Activated T-cell treated with anti-CD3 and anti-CD28 coated beads for 4 hours (primary cell): ENCODE results near the gene LDLRAD4.

ENCODE experiments used
- DNase-seq: peaks from one replicate; pipeline ENCODE4 v3.0.0-alpha.2; 2020

Gene LDLRAD4

GRCh38 chr18:13357289-13357688 is 138.7 kb downstream of the LDLRAD4 start:
- no peak for DNase-seq

- DNase-seq: no peak
These were observed 140.7 kb downstream of the LDLRAD4 start for GRCh38 chr18:13359210-13359609.

- no peak for DNase-seq
These were observed 142.9 kb downstream of the LDLRAD4 start for GRCh38 chr18:13361431-13361830.

- no peak for DNase-seq
These were observed 143.5 kb downstream of the LDLRAD4 start for GRCh38 chr18:13362051-13362450.

- no peak for DNase-seq
These were observed 144.0 kb downstream of the LDLRAD4 start for GRCh38 chr18:13362607-13363006.

- DNase-seq: no peak
These were observed 144.8 kb downstream of the LDLRAD4 start for GRCh38 chr18:13363359-13363758.

- DNase-seq: no peak
These were observed 146.2 kb downstream of the LDLRAD4 start for GRCh38 chr18:13364721-13365205.

- no peak for DNase-seq
These were observed 147.6 kb downstream of the LDLRAD4 start for GRCh38 chr18:13366131-13366530.

GRCh38 chr18:13366541-13366940 is 148.0 kb downstream of the LDLRAD4 start:
- DNase-seq: no peak

GRCh38 chr18:13366962-13367892 is 148.7 kb downstream of the LDLRAD4 start:
- DNase-seq: no peak

- no peak for DNase-seq
These were observed 149.7 kb downstream of the LDLRAD4 start for GRCh38 chr18:13368080-13368813.

GRCh38 chr18:13369353-13369752 is 150.8 kb downstream of the LDLRAD4 start:
- DNase-seq: no peak

- DNase-seq: no peak
These were observed 151.4 kb downstream of the LDLRAD4 start for GRCh38 chr18:13369756-13370510.

- no peak for DNase-seq
These were observed 152.6 kb downstream of the LDLRAD4 start for GRCh38 chr18:13370995-13371625.

- DNase-seq: no peak
These were observed 153.3 kb downstream of the LDLRAD4 start for GRCh38 chr18:13371689-13372418.

- DNase-seq: no peak
These were observed 154.0 kb downstream of the LDLRAD4 start for GRCh38 chr18:13372531-13372951.

GRCh38 chr18:13374096-13374467 is 155.5 kb downstream of the LDLRAD4 start:
- no peak for DNase-seq

- DNase-seq: no peak
These were observed 156.1 kb downstream of the LDLRAD4 start for GRCh38 chr18:13374468-13375301.

- DNase-seq: peak; percentile 60
These were observed 157.0 kb downstream of the LDLRAD4 start for GRCh38 chr18:13375302-13376255.
